HEK293 (cell line): ENCODE results near the gene ELF1.

Source experiments
- HOXA7 ChIP-seq: sonication (generic); formaldehyde crosslinking; IDR thresholded peaks from 2 replicates; pipeline ENCODE4 v1.8.1; 2022; ENCODE audit warnings: missing genetic modification reagents, borderline replicate concordance
- SP2 ChIP-seq: fragments of 450-650 bp; formaldehyde crosslinking; IDR thresholded peaks from 2 replicates; pipeline ENCODE4 v1.5.1; 2016; ENCODE audit warnings: missing biosample characterization, missing genetic modification characterization
- ZBTB1 ChIP-seq: fragments of 450-650 bp; formaldehyde crosslinking; IDR thresholded peaks from 2 replicates; pipeline ENCODE4 v1.5.1; 2016; ENCODE audit warnings: missing biosample characterization, missing genetic modification characterization
- ZNF112 ChIP-seq: fragments of 450-650 bp; formaldehyde crosslinking; IDR thresholded peaks from 2 replicates; pipeline ENCODE4 v1.5.0; 2017; ENCODE audit warnings: missing biosample characterization, missing genetic modification characterization
- ZNF202 ChIP-seq: fragments of 450-650 bp; formaldehyde crosslinking; IDR thresholded peaks from 2 replicates; pipeline ENCODE4 v1.5.1; 2016; ENCODE audit warnings: missing biosample characterization, missing genetic modification characterization, borderline replicate concordance
- ZNF221 ChIP-seq: fragments of 450-650 bp; formaldehyde crosslinking; IDR thresholded peaks from 2 replicates; pipeline ENCODE4 v1.5.1; 2017; ENCODE audit warnings: missing biosample characterization, missing genetic modification characterization, borderline replicate concordance
- ZNF223 ChIP-seq: fragments of 450-650 bp; formaldehyde crosslinking; IDR thresholded peaks from 2 replicates; pipeline ENCODE4 v1.5.1; 2016; ENCODE audit warnings: missing biosample characterization, missing genetic modification characterization
- ZNF274 ChIP-seq, 2 experiments: fragments of 200-500 bp in 1 of 2; fragments of 450-650 bp in 1 of 2; sonication (Bioruptor generic) in 1 of 2; formaldehyde crosslinking in 1 of 2; IDR thresholded peaks; 2 replicates each; pipeline versions ENCODE4 v1.5.1 to v1.6.1; 2014 to 2016; ENCODE audit warnings: borderline replicate concordance in 1 of 2, inconsistent platforms in 1 of 2, low read length in 1 of 2, missing biosample characterization in 1 of 2, missing genetic modification characterization in 1 of 2
- ZNF426 ChIP-seq: fragments of 450-650 bp; formaldehyde crosslinking; IDR thresholded peaks from 2 replicates; pipeline ENCODE4 v1.5.1; 2017; ENCODE audit warnings: missing biosample characterization, missing genetic modification characterization, mild to moderate bottlenecking, inconsistent platforms, moderate library complexity
- ZNF558 ChIP-seq: fragments of 450-650 bp; formaldehyde crosslinking; IDR thresholded peaks from 2 replicates; pipeline ENCODE4 v1.5.1; 2016; ENCODE audit warnings: missing biosample characterization, missing genetic modification characterization
- ZNF596 ChIP-seq: fragments of 450-650 bp; IDR thresholded peaks from 2 replicates; pipeline ENCODE4 v1.5.0; 2018; ENCODE audit warnings: missing biosample characterization, mild to moderate bottlenecking, missing genetic modification characterization, moderate library complexity
- ZNF610 ChIP-seq: fragments of 450-650 bp; formaldehyde crosslinking; IDR thresholded peaks from 2 replicates; pipeline ENCODE4 v1.5.1; 2016; ENCODE audit warnings: missing biosample characterization, missing genetic modification characterization, borderline replicate concordance
- ZNF621 ChIP-seq: fragments of 450-650 bp; formaldehyde crosslinking; IDR thresholded peaks from 2 replicates; pipeline ENCODE4 v1.5.1; 2017; ENCODE audit warnings: missing biosample characterization, missing genetic modification characterization
- ZNF624 ChIP-seq: fragments of 450-650 bp; formaldehyde crosslinking; IDR thresholded peaks from 2 replicates; pipeline ENCODE4 v1.5.1; 2017; ENCODE audit warnings: missing biosample characterization, missing genetic modification characterization
- ZNF626 ChIP-seq: fragments of 450-650 bp; sonication (Bioruptor Pico); formaldehyde crosslinking; IDR thresholded peaks from 2 replicates; pipeline ENCODE4 v1.5.1; 2018; ENCODE audit warnings: missing biosample characterization, missing genetic modification characterization, inconsistent platforms
- ZNF792 ChIP-seq: fragments of 450-650 bp; formaldehyde crosslinking; IDR thresholded peaks from 2 replicates; pipeline ENCODE4 v1.5.1; 2016; ENCODE audit warnings: missing biosample characterization, missing genetic modification characterization
- ZNF837 ChIP-seq: fragments of 450-650 bp; formaldehyde crosslinking; IDR thresholded peaks from 2 replicates; pipeline ENCODE4 v1.5.1; 2016; ENCODE audit warnings: missing biosample characterization, missing genetic modification characterization
- ZSCAN16 ChIP-seq: fragments of 450-650 bp; formaldehyde crosslinking; IDR thresholded peaks from 2 replicates; pipeline ENCODE4 v1.5.1; 2016; ENCODE audit warnings: missing biosample characterization, missing genetic modification characterization
- ZSCAN23 ChIP-seq: fragments of 450-650 bp; formaldehyde crosslinking; IDR thresholded peaks from 2 replicates; pipeline ENCODE4 v1.5.1; 2016; ENCODE audit warnings: missing biosample characterization, missing genetic modification characterization
- ZXDB ChIP-seq: fragments of 450-650 bp; formaldehyde crosslinking; IDR thresholded peaks from 2 replicates; pipeline ENCODE4 v1.5.1; 2016; ENCODE audit warnings: missing biosample characterization, missing genetic modification characterization
- TF ChIP-seq, protein P1 (sequence below): fragments of 450-650 bp; formaldehyde crosslinking; IDR thresholded peaks from 2 replicates; pipeline ENCODE4 v1.5.1; 2016; ENCODE audit warnings: missing biosample characterization, missing genetic modification characterization
- TF ChIP-seq, protein P2 (sequence below): fragments of 450-650 bp; formaldehyde crosslinking; optimal IDR thresholded peaks from 2 replicates; pipeline ENCODE3; 2016; ENCODE audit warnings: missing biosample characterization, mild to moderate bottlenecking, missing genetic modification characterization
- TF ChIP-seq, protein P3 (sequence below): sonication (generic); formaldehyde crosslinking; IDR thresholded peaks from 2 replicates; pipeline ENCODE4 v1.8.1; 2022; ENCODE audit warnings: mild to moderate bottlenecking, moderate library complexity, missing genetic modification reagents
- TF ChIP-seq, protein P4 (sequence below): fragments of 450-650 bp; formaldehyde crosslinking; IDR thresholded peaks from 2 replicates; pipeline ENCODE4 v1.5.1; 2016; ENCODE audit warnings: missing biosample characterization, missing genetic modification characterization
- TF ChIP-seq, protein P5 (sequence below): fragments of 450-650 bp; formaldehyde crosslinking; IDR thresholded peaks from 2 replicates; pipeline ENCODE4; 2016; ENCODE audit warnings: missing biosample characterization, missing genetic modification characterization
- TF ChIP-seq, protein P6 (sequence below): fragments of 450-650 bp; formaldehyde crosslinking; IDR thresholded peaks from 2 replicates; pipeline ENCODE4 v1.5.1; 2016; ENCODE audit warnings: missing biosample characterization, missing genetic modification characterization
- TF ChIP-seq, protein P7 (sequence below): fragments of 450-650 bp; formaldehyde crosslinking; IDR thresholded peaks from 2 replicates; pipeline ENCODE4 v1.5.0; 2017; ENCODE audit warnings: missing biosample characterization, missing genetic modification characterization, borderline replicate concordance

ELF1 gene

DNA sequence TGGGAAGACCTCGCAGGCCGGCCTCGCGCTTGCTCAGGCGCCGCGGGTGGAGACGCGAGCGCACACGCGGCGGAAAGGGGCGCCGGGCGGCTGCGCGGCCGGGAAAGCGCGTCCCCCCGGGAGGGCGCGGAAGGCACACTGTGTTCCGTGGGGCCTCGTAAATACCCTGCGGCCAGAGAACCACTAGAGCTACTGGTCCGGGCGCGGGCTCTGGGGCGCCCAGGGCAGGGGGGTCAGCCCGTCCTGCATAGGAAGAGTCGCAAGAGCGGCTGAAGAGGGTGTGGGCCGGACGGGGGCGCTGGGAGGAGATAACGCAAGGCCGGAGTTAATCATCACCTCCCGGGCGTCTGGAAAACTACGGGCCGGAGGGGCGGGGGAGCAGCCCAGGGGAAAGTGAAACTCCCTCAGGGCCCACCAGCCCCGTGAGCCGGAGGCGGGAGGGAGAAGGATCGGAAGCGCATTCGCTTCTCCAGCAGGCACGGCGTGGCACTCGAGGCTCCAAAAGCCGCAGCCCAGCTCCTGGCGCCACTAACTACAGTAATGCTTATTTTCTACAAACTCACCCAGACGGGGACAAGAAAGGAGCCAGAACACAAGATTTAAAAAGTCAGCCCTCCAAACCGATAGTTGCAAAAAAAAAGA is 41.1 kb upstream of the ELF1 start (continued):
- TF ChIP-seq, protein P1, sequence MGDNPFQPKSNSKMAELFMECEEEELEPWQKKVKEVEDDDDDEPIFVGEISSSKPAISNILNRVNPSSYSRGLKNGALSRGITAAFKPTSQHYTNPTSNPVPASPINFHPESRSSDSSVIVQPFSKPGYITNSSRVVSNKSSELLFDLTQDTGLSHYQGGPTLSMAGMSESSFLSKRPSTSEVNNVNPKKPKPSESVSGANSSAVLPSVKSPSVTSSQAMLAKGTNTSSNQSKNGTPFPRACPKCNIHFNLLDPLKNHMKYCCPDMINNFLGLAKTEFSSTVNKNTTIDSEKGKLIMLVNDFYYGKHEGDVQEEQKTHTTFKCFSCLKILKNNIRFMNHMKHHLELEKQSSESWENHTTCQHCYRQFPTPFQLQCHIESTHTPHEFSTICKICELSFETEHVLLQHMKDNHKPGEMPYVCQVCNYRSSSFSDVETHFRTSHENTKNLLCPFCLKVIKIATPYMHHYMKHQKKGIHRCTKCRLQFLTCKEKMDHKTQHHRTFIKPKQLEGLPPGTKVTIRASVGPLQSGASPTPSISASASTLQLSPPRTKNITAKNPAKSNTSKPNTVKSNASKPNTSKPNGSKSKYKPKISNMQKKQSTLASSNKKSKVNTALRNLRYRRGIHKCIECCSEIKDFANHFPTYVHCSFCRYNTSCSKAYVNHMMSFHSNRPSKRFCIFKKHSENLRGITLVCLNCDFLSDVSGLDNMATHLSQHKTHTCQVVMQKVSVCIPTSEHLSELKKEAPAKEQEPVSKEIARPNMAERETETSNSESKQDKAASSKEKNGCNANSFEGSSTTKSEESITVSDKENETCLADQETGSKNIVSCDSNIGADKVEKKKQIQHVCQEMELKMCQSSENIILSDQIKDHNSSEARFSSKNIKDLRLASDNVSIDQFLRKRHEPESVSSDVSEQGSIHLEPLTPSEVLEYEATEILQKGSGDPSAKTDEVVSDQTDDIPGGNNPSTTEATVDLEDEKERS (tag by site-specific recombination): no peak
- 0 out of 2 replicates have a peak, but pooled peaks have one; percentile 6 for TF ChIP-seq ZBTB1
- TF ChIP-seq ZXDB (tag by site-specific recombination): no peak
- TF ChIP-seq, protein P2, sequence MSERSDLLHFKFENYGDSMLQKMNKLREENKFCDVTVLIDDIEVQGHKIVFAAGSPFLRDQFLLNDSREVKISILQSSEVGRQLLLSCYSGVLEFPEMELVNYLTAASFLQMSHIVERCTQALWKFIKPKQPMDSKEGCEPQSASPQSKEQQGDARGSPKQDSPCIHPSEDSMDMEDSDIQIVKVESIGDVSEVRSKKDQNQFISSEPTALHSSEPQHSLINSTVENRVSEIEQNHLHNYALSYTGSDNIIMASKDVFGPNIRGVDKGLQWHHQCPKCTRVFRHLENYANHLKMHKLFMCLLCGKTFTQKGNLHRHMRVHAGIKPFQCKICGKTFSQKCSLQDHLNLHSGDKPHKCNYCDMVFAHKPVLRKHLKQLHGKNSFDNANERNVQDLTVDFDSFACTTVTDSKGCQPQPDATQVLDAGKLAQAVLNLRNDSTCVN (tag by site-specific recombination): peak; percentile 93
- no peak for TF ChIP-seq ZSCAN23 (tag by site-specific recombination)
- peak; percentile 81 for TF ChIP-seq ZNF610 (tag by site-specific recombination)
- no peak for TF ChIP-seq ZNF621
- TF ChIP-seq ZNF223 (tag by site-specific recombination): no peak
- TF ChIP-seq, protein P3, sequence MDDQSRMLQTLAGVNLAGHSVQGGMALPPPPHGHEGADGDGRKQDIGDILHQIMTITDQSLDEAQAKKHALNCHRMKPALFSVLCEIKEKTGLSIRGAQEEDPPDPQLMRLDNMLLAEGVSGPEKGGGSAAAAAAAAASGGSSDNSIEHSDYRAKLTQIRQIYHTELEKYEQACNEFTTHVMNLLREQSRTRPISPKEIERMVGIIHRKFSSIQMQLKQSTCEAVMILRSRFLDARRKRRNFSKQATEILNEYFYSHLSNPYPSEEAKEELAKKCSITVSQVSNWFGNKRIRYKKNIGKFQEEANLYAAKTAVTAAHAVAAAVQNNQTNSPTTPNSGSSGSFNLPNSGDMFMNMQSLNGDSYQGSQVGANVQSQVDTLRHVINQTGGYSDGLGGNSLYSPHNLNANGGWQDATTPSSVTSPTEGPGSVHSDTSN (CRISPR knock-in tag): no peak
- TF ChIP-seq, protein P4, sequence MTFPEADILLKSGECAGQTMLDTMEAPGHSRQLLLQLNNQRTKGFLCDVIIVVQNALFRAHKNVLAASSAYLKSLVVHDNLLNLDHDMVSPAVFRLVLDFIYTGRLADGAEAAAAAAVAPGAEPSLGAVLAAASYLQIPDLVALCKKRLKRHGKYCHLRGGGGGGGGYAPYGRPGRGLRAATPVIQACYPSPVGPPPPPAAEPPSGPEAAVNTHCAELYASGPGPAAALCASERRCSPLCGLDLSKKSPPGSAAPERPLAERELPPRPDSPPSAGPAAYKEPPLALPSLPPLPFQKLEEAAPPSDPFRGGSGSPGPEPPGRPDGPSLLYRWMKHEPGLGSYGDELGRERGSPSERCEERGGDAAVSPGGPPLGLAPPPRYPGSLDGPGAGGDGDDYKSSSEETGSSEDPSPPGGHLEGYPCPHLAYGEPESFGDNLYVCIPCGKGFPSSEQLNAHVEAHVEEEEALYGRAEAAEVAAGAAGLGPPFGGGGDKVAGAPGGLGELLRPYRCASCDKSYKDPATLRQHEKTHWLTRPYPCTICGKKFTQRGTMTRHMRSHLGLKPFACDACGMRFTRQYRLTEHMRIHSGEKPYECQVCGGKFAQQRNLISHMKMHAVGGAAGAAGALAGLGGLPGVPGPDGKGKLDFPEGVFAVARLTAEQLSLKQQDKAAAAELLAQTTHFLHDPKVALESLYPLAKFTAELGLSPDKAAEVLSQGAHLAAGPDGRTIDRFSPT (tag by site-specific recombination): 0 out of 2 replicates have a peak, but pooled peaks have one; percentile 20
- 0 out of 2 replicates have a peak, but pooled peaks have one; percentile 57 for TF ChIP-seq ZSCAN16
- no peak for TF ChIP-seq ZNF626 (tag by site-specific recombination)
- peak; percentile 77 for TF ChIP-seq SP2 (tag by site-specific recombination)
- no peak for TF ChIP-seq ZNF792 (tag by site-specific recombination)
- TF ChIP-seq ZNF221 (tag by site-specific recombination): 0 out of 2 replicates have a peak, but pooled peaks have one; percentile 13
- no peak for TF ChIP-seq ZNF426 (tag by site-specific recombination)
- no peak for TF ChIP-seq HOXA7 (CRISPR knock-in tag)
- no peak for TF ChIP-seq ZNF274 (IDR thresholded peaks at IDR 0.05; ENCODE audit: low read length)
- no peak for TF ChIP-seq ZNF274 (tag by site-specific recombination; IDR thresholded peaks at IDR 0.05; ENCODE audit: borderline replicate concordance)
- TF ChIP-seq ZNF596 (tag by site-specific recombination): no peak
- no peak for TF ChIP-seq ZNF624 (tag by site-specific recombination)
- TF ChIP-seq, protein P5, sequence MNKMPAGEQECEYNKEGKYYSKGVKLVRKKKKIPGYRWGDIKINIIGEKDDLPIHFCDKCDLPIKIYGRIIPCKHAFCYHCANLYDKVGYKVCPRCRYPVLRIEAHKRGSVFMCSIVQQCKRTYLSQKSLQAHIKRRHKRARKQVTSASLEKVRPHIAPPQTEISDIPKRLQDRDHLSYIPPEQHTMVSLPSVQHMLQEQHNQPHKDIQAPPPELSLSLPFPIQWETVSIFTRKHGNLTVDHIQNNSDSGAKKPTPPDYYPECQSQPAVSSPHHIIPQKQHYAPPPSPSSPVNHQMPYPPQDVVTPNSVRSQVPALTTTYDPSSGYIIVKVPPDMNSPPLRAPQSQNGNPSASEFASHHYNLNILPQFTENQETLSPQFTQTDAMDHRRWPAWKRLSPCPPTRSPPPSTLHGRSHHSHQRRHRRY: no peak
- no peak for TF ChIP-seq ZNF837 (tag by site-specific recombination)
- TF ChIP-seq, protein P6, sequence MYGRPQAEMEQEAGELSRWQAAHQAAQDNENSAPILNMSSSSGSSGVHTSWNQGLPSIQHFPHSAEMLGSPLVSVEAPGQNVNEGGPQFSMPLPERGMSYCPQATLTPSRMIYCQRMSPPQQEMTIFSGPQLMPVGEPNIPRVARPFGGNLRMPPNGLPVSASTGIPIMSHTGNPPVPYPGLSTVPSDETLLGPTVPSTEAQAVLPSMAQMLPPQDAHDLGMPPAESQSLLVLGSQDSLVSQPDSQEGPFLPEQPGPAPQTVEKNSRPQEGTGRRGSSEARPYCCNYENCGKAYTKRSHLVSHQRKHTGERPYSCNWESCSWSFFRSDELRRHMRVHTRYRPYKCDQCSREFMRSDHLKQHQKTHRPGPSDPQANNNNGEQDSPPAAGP (tag by site-specific recombination): no peak
- peak; percentile 68 for TF ChIP-seq ZNF558 (tag by site-specific recombination)
- TF ChIP-seq, protein P7, sequence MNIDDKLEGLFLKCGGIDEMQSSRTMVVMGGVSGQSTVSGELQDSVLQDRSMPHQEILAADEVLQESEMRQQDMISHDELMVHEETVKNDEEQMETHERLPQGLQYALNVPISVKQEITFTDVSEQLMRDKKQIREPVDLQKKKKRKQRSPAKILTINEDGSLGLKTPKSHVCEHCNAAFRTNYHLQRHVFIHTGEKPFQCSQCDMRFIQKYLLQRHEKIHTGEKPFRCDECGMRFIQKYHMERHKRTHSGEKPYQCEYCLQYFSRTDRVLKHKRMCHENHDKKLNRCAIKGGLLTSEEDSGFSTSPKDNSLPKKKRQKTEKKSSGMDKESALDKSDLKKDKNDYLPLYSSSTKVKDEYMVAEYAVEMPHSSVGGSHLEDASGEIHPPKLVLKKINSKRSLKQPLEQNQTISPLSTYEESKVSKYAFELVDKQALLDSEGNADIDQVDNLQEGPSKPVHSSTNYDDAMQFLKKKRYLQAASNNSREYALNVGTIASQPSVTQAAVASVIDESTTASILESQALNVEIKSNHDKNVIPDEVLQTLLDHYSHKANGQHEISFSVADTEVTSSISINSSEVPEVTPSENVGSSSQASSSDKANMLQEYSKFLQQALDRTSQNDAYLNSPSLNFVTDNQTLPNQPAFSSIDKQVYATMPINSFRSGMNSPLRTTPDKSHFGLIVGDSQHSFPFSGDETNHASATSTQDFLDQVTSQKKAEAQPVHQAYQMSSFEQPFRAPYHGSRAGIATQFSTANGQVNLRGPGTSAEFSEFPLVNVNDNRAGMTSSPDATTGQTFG: no peak
- TF ChIP-seq ZNF202 (tag by site-specific recombination): no peak
- no peak for TF ChIP-seq ZNF112 (tag by site-specific recombination)
